GM18505 (cell line): ENCODE data around the gene ANKRD23.
"Not testable (repeated sequence)": the region's sequence is repeated elsewhere in the genome, so short reads cannot be mapped to it uniquely, and the experiment has no call there.

Source experiments
- ATAC-seq: cut with Tn5 transposase; IDR thresholded peaks from one replicate; pipeline ENCODE4 v1.9.1; 2021; ENCODE audit not compliant: unreplicated experiment
- POLR2A ChIP-seq: IDR thresholded peaks from 4 replicates; pipeline ENCODE4 v1.6.1; 2011; ENCODE audit warnings: borderline replicate concordance; ENCODE audit not compliant: insufficient read depth, insufficient read length; ENCODE audit errors: extremely low read depth

The ANKRD23 gene

DNA sequence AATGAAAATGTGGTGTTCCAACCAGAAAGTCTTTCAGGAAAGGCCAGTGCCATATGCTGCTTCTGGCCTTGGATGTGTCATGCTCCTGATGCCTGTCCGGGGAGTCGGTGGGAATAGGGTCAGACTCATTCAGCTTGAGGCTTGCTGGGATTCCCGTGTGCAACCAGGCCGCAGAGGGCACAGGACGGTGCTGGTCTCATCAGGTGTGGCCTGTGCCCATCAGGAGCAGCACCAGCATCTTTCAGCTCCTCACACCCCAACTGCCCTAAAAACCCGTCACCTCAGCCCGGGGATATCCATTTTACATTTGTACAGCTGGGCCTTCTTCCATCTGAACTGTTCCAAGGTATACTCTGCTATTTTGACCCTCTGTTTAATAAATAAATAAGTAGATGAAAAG lies 41.1 kb downstream of the ANKRD23 start:
- no peak for TF ChIP-seq POLR2A
- ATAC-seq = no peak

DNA sequence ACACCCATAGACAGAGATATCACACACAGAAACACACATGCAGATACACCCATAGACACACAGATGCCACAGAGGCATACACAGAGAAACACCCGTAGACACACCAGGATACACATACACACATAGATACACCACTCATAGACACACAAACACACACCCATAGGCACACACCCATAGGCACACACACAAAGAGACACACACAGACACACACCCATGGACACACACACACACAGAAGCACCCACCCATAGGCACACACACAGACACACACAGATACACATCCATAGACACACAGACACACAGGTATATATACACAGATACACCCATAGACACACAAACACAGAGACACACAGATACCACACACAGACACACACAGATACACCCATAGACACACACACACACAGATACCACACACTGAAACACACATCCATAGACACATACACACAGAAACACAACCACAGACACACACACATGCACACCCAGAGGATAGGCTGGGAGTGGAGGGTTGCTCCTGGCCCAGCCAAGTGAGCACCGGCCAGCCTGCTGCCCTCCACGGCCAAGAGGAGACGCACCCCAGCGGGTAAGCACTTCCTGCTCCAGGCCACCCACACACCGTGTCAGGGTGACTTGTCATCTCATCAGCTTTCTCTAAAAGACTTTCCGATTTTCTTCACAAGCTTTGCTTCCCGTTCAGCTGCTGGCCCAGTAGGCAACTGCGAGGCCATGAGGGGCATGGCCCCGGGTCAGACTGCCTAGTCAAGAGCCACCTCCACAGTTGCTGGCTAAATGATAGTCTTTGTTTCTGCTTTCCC lies 41.8 kb downstream of the ANKRD23 start:
- ATAC-seq = no peak
- peak; percentile 36 for TF ChIP-seq POLR2A

GRCh38 chr2:96801005-96801785 lies 42.6 kb downstream of the ANKRD23 start:
- peak; percentile 73 for ATAC-seq
- TF ChIP-seq POLR2A = no peak

DNA sequence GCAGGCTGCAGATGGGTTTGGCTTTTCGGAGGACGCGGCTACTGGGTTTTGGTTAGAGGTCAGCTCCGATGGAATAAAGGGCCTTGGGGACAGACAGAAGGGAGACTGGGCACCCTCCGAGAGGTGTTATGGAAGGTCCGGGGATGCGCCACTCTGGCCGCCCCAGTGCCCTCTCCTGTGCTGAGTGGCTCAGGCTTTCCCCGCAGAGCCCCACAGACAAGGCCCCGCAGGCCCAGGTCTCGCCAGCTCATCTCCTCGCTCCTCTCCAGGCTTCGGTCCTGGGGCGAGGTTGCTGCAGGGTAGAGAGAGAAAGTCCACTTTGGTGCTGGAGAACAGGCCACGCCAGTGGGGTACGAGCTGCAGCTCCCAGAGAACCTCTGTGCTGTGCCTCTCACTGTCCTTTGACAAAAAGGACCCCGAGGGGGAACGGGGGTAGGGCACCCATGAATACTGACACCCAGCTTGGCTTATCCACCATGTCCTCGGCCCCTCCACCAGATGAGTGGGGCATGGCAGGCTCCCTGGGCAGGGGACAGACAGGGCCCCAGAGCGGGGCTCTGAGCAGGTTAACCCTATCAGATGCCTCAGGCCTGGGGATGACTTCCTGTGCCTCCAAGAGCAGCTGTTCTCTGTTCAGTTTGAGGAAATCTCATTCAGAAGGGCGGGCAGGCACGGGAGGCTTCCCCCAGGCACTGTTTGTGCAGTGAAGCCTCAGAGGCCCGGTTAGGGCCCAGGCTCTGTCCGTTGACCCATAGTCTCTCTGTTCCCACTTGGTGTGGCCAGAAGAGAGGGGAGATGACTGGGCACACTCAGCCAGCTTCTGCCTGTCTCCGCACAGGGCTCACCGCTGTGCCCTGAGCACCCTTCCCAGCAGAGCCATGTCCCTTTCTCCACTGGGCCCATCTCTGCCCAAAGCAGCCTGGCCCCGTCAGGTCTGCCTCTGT lies 43.5 kb downstream of the ANKRD23 start:
- TF ChIP-seq POLR2A = no peak
- peak; percentile 18 for ATAC-seq

GRCh38 chr2:96799623-96799935 lies 44.2 kb downstream of the ANKRD23 start:
- no peak for TF ChIP-seq POLR2A
- no peak for ATAC-seq

GRCh38 chr2:96798733-96799622 lies 44.8 kb downstream of the ANKRD23 start:
- no peak for TF ChIP-seq POLR2A

DNA sequence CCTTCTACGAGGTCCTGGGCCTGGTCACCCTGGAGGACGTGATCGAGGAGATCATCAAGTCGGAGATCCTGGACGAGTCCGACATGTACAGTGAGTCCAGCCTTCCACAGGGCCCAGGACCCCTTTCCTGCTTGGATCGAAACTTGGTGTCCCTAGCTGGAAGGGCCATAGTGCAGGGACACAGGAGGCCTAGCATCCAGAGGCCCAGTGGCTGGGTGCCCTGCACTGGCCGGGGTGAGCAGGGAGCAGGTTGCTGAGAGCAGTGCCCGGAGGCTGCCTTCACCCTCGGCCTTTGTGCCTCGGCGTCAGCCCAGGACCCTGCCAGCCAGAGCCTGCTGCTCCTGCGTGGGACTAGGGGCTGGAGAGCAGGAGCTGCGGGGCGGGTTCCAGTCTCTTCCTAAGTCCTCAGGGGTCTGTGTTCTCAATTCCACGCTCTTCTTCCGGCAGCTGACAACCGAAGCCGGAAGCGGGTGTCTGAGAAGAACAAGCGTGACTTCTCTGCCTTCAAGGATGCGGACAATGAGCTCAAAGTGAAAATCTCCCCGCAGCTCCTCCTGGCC lies 46.7 kb downstream of the ANKRD23 start:
- ATAC-seq = no peak
- TF ChIP-seq POLR2A = no peak

More at GRCh38 chr2:96798733-96799622, 44.8 kb downstream of the ANKRD23 start:
- ATAC-seq = no peak

GRCh38 chr2:96796497-96796896 lies 47.3 kb downstream of the ANKRD23 start:
- not testable (repeated sequence) for ATAC-seq

DNA sequence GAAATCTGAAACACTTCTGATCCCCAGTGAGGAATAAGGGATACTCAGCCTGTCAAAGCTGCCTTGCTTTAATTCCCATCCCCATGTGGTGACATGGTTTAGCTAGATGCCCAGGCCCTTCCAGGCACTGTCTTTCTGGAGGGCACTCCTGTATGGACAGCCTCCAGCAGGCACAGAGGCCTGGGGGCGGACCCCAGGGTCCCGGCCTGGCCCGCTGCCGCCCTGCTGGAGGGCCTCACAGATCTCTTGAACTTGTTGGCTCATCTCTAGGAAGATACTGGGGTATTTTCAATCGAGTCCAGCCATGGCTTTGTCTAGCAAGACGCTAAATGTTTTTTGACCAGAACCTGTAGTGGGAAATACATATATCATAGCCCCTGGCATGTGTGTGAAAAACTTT lies 48.7 kb downstream of the ANKRD23 start:
- no peak for TF ChIP-seq POLR2A
- no peak for ATAC-seq

DNA sequence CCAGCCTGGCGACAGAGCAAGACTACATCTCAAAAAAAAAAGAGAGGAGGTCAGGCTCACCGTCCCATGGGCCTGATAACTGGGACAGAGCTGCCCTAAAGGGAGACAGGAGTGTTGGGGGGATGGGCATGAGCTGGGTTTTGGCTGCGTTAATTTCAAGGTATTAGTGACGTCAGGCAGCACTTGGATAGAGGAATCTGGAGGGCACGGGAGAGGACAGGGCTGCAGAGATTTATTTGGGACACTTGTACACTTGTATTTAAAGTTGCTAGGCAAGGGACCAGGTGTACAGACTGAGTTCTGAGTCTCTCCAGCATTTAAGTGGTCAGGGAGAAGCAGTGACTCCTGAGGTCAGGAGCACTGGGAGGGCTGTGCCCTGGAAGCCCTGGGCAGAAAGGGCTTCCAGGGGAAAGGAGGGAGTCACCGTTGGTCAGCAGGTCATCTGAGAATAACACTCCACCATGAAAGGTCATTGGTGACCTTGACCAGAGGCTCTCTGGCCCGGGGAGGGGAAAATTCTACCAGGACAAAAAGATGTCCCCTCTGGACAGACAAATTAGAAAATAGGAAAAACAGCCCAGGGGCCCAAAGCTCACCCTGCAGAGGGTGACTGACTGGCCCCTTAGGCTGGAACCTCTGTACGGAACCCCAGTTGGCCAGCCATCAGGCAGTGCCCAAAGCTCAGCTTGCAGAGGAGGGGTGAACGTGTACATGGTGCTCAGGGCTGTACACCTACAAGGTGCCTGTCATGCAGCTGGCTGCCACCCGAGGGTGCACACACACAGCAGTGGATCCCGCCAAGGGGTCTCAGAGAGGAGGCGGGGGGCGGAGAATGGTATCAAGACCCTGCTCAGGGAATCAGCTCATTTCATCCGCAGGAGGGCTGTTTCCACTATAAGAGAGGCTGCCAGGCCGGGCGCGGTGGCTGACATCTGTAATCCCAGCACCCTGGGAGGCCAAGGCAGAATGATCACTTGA lies 50.8 kb downstream of the ANKRD23 start:
- ATAC-seq = no peak
- no peak for TF ChIP-seq POLR2A

DNA sequence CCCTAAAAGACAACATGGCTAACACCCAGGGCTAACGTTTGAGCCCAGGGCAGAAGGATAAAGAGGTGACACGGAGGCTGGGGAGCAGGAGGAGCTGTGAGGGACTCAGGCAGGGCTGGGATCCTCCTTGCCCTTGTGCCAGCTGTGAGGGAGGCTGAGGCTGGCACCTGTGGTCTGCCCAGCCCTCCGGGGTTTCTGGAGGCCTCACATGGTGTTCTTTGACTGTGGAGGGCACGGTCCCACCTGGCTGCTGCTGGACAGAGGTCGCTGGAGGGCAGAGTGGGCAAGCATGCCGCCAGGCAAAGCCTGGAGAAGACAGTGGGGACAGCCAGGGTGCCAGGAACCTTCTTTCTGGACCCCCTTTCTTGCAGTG lies 54.6 kb downstream of the ANKRD23 start:
- no peak for ATAC-seq
- no peak for TF ChIP-seq POLR2A
